Activated naive CD4-positive, alpha-beta T cell treated with anti-CD3 and anti-CD28 coated beads, Interleukin-2, amount 50 U/mL, for 24 hours (primary cell): ENCODE results near the gene PTPRM.

Experiments used
- H3K27ac Mint-ChIP-seq: one replicate; pipeline ENCODE4 v1.8.0; 2021; ENCODE audit warnings: mild to moderate bottlenecking, mixed read lengths
- H3K27me3 Mint-ChIP-seq: one replicate; pipeline ENCODE4 v1.8.0; 2021; ENCODE audit warnings: mixed read lengths
- H3K36me3 Mint-ChIP-seq: one replicate; pipeline ENCODE4 v1.8.0; 2021; ENCODE audit warnings: mixed read lengths
- H3K4me1 Mint-ChIP-seq: one replicate; pipeline ENCODE4 v1.8.0; 2021; ENCODE audit warnings: mixed read lengths
- H3K4me3 Mint-ChIP-seq: one replicate; pipeline ENCODE4 v1.8.0; 2021; ENCODE audit warnings: mild to moderate bottlenecking, mixed read lengths
- H3K9me3 Mint-ChIP-seq: one replicate; pipeline ENCODE4 v1.8.0; 2021; ENCODE audit warnings: mixed read lengths

PTPRM gene

GRCh38 chr18:8339210-8339609 is 772.1 kb downstream of the PTPRM start:
- Mint-ChIP-seq H3K27me3 (peaks cover 2% of the 10 kb centered on the region), H3K4me1 (no peaks in the 10 kb centered on the region), H3K9me3 (no peaks in the 10 kb centered on the region), H3K4me3 (no peak overlapping the region), H3K27ac (no peak overlapping the region), H3K36me3 (no peaks in the 10 kb centered on the region)

GRCh38 chr18:8339952-8340351 is 772.8 kb downstream of the PTPRM start:
- no peak overlapping the region for H3K27ac Mint-ChIP-seq
- H3K9me3 Mint-ChIP-seq: no peaks in the 10 kb centered on the region
- no peak overlapping the region for H3K4me3 Mint-ChIP-seq
- no peaks in the 10 kb centered on the region for H3K4me1 Mint-ChIP-seq
- H3K36me3 Mint-ChIP-seq: no peaks in the 10 kb centered on the region
- peaks cover 2% of the 10 kb centered on the region for H3K27me3 Mint-ChIP-seq

- Mint-ChIP-seq H3K4me1 (no peaks in the 10 kb centered on the region), H3K27me3 (peaks cover 2% of the 10 kb centered on the region), H3K4me3 (no peak overlapping the region), H3K36me3 (no peaks in the 10 kb centered on the region), H3K27ac (no peak overlapping the region), H3K9me3 (no peaks in the 10 kb centered on the region)
These were observed 774.5 kb downstream of the PTPRM start for GRCh38 chr18:8341481-8342230.

- Mint-ChIP-seq H3K4me3 (no peak overlapping the region), H3K27me3 (peaks cover 2% of the 10 kb centered on the region), H3K9me3 (no peaks in the 10 kb centered on the region), H3K27ac (no peak overlapping the region), H3K4me1 (no peaks in the 10 kb centered on the region), H3K36me3 (no peaks in the 10 kb centered on the region)
These were observed 781.1 kb downstream of the PTPRM start for GRCh38 chr18:8348051-8348720.

- no peaks in the 10 kb centered on the region for H3K4me1 Mint-ChIP-seq
- peaks cover 3% of the 10 kb centered on the region for H3K27me3 Mint-ChIP-seq
- H3K27ac Mint-ChIP-seq: no peak overlapping the region
- H3K36me3 Mint-ChIP-seq: no peaks in the 10 kb centered on the region
- no peaks in the 10 kb centered on the region for H3K9me3 Mint-ChIP-seq
- no peak overlapping the region for H3K4me3 Mint-ChIP-seq
These were observed 782.6 kb downstream of the PTPRM start for GRCh38 chr18:8349608-8350323.

DNA sequence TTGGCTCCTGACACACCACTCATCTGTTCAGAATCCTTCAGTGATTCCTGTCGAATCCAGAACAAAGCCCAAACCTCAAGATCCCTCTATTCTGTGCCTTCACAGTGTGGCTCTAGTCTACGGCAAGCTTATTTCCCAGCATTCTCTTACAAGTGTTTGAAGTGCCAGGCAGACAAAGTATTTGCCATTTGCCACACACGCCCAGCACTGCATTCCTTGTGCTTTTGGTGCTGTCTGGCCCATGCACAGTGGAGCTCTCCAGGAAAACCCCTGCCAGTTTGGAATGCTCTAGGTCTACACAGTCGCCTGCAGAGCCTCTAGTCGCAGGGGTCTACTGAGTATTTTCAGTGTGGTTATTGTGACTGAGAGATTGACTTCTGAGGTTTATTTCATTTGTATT is 783.5 kb downstream of the PTPRM start:
- Mint-ChIP-seq H3K9me3 (no peaks in the 10 kb centered on the region), H3K36me3 (no peaks in the 10 kb centered on the region), H3K4me1 (no peaks in the 10 kb centered on the region), H3K4me3 (no peak overlapping the region), H3K27ac (no peak overlapping the region), H3K27me3 (peaks cover 3% of the 10 kb centered on the region)

- no peaks in the 10 kb centered on the region for H3K9me3 Mint-ChIP-seq
- H3K4me3 Mint-ChIP-seq: no peak overlapping the region
- no peak overlapping the region for H3K27ac Mint-ChIP-seq
- no peaks in the 10 kb centered on the region for H3K4me1 Mint-ChIP-seq
- no peaks in the 10 kb centered on the region for H3K36me3 Mint-ChIP-seq
- peaks cover 3% of the 10 kb centered on the region for H3K27me3 Mint-ChIP-seq
These were observed 784.0 kb downstream of the PTPRM start for GRCh38 chr18:8351161-8351560.

DNA sequence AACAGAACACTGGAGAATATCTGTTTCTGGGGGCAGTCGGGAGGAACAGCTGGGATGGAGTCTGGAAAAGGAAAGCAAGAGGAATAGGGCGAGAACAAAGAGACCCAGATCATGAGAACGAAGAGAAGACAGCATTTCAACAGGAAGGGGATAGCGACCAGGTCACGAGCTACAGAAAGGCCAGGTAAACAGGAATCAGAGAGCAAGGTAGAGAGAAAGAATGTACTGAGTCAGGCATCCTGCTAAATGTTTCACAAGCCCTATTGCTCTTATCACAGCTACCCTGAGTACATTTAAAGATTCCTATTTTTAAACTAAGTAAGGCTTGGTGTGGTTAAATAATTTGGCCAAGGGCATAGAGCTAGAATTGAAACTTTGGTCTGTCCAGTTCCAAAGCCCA is 787.2 kb downstream of the PTPRM start:
- Mint-ChIP-seq H3K27me3 (peaks cover 3% of the 10 kb centered on the region), H3K4me3 (no peak overlapping the region), H3K27ac (no peak overlapping the region), H3K36me3 (no peaks in the 10 kb centered on the region), H3K4me1 (no peaks in the 10 kb centered on the region), H3K9me3 (no peaks in the 10 kb centered on the region)

- H3K9me3 Mint-ChIP-seq: no peaks in the 10 kb centered on the region
- peaks cover 3% of the 10 kb centered on the region for H3K27me3 Mint-ChIP-seq
- H3K4me1 Mint-ChIP-seq: no peaks in the 10 kb centered on the region
- no peak overlapping the region for H3K27ac Mint-ChIP-seq
- no peak overlapping the region for H3K4me3 Mint-ChIP-seq
- H3K36me3 Mint-ChIP-seq: no peaks in the 10 kb centered on the region
These were observed 788.9 kb downstream of the PTPRM start for GRCh38 chr18:8356001-8356400.

- Mint-ChIP-seq H3K27ac (no peak overlapping the region), H3K4me3 (no peak overlapping the region)
These were observed 790.2 kb downstream of the PTPRM start for GRCh38 chr18:8357320-8357719.

GRCh38 chr18:8358033-8358765 is 791.1 kb downstream of the PTPRM start:
- Mint-ChIP-seq H3K27me3 (peaks cover under 1% of the 10 kb centered on the region), H3K4me3 (no peak overlapping the region), H3K9me3 (no peaks in the 10 kb centered on the region), H3K4me1 (no peaks in the 10 kb centered on the region), H3K27ac (no peak overlapping the region), H3K36me3 (no peaks in the 10 kb centered on the region)

More at GRCh38 chr18:8357320-8357719, 790.2 kb downstream of the PTPRM start:
- H3K9me3 Mint-ChIP-seq: no peaks in the 10 kb centered on the region
- no peaks in the 10 kb centered on the region for H3K4me1 Mint-ChIP-seq
- peaks cover 3% of the 10 kb centered on the region for H3K27me3 Mint-ChIP-seq
- H3K36me3 Mint-ChIP-seq: no peaks in the 10 kb centered on the region

- no peaks in the 10 kb centered on the region for H3K9me3 Mint-ChIP-seq
- H3K27ac Mint-ChIP-seq: no peak overlapping the region
- H3K4me3 Mint-ChIP-seq: no peak overlapping the region
- H3K27me3 Mint-ChIP-seq: peaks cover 3% of the 10 kb centered on the region
- H3K4me1 Mint-ChIP-seq: no peaks in the 10 kb centered on the region
- H3K36me3 Mint-ChIP-seq: no peaks in the 10 kb centered on the region
These were observed 792.0 kb downstream of the PTPRM start for GRCh38 chr18:8359076-8359475.

- H3K27ac Mint-ChIP-seq: no peak overlapping the region
- H3K9me3 Mint-ChIP-seq: no peaks in the 10 kb centered on the region
- H3K36me3 Mint-ChIP-seq: no peaks in the 10 kb centered on the region
- peaks cover 3% of the 10 kb centered on the region for H3K27me3 Mint-ChIP-seq
- H3K4me1 Mint-ChIP-seq: no peaks in the 10 kb centered on the region
- H3K4me3 Mint-ChIP-seq: no peak overlapping the region
These were observed 792.4 kb downstream of the PTPRM start for GRCh38 chr18:8359481-8359880.

DNA sequence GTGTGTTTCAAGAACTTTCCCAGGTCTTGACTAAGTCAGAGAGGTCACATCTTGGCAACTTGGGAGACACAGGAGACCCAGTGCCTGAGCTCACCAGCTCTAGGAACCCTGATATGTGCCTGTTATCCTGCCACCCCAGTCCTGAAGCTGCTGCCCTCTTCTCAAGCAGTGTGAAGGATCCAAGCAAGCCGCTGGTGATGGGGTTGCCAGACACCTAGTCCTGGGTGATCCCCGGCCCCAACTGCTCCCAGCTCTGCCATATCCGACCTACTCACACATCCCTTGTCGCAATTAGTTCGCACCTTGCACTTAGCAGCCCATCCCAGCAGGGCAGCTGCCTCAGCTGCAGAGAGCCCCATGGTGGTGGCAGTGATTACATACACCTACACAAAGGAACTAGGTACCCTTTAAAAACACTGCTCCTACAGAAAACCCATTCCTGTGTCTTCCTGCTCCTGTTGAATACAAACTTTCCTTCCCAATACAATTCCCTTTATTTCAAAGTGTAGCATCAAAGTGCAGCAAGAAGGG is 794.9 kb downstream of the PTPRM start:
- Mint-ChIP-seq H3K36me3 (no peaks in the 10 kb centered on the region), H3K4me1 (peaks cover 2% of the 10 kb centered on the region), H3K9me3 (no peaks in the 10 kb centered on the region), H3K27ac (no peak overlapping the region), H3K27me3 (peaks cover 12% of the 10 kb centered on the region), H3K4me3 (no peak overlapping the region)

DNA sequence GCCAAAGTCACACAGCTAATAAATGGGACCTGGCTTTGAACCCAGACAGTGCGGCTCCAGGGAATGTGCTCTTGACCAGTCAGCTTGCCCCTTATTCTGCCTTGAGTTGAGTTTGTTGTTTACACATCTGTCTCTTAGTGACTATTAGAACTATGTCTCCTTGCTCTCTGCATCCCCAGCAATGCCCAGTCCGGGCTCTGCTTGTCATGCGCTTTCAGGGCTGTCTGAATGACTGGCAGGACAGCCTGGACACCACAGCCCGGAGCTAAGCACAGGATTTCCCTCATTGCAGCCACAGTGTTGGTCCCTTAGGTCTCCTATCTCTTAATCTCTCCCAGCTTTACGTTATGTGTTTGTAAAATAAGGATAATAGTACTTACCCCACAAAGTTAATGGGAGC is 795.7 kb downstream of the PTPRM start:
- Mint-ChIP-seq H3K27me3 (peaks cover 13% of the 10 kb centered on the region), H3K4me3 (no peak overlapping the region), H3K36me3 (no peaks in the 10 kb centered on the region), H3K9me3 (no peaks in the 10 kb centered on the region), H3K27ac (no peak overlapping the region), H3K4me1 (peaks cover 4% of the 10 kb centered on the region)
